ENCODE data around the gene EMB.
A peak's percentile ranks its signal among the peaks of the same experiment; 100 is the strongest.
"Not testable (repeated sequence)": the region's sequence is repeated elsewhere in the genome, so short reads cannot be mapped to it uniquely, and the experiment has no call there.

The EMB gene
- 156 to 701 (median 243) reads per million in 3 experiments for total RNA-seq

GRCh38 chr5:50440651-50441492 lies at the start of gene EMB:
EMB (minus strand) TSS chr5:50441288; CDS start chr5:50441151, 137 bp downstream.
- peak; percentile 82 for DNase-seq

- peak; percentile 82 for DNase-seq
Measured at GRCh38 chr5:50489491-50489890, 48.4 kb upstream of the EMB start.

GRCh38 chr5:50478790-50479189 lies 37.7 kb upstream of the EMB start:
- DNase-seq, result not testable (repeated sequence)

- no peak for DNase-seq
Measured at GRCh38 chr5:50476549-50476948, 35.5 kb upstream of the EMB start.

- DNase-seq, result not testable (repeated sequence)
Measured at GRCh38 chr5:50465015-50465414, 23.9 kb upstream of the EMB start.

- no peak for DNase-seq
Measured at GRCh38 chr5:50463726-50464125, 22.6 kb upstream of the EMB start.

GRCh38 chr5:50463047-50463446 lies 22.0 kb upstream of the EMB start:
- no peak for DNase-seq

- DNase-seq, result not testable (repeated sequence)
Measured at GRCh38 chr5:50462579-50462978, 21.5 kb upstream of the EMB start.

GRCh38 chr5:50458372-50458771 lies 17.3 kb upstream of the EMB start:
- DNase-seq, result peak; percentile 52

- DNase-seq, result not testable (repeated sequence)
Measured at GRCh38 chr5:50449241-50449640, 8.2 kb upstream of the EMB start.

- DNase-seq, result no peak
Measured at GRCh38 chr5:50447941-50448340, 6.9 kb upstream of the EMB start.

- DNase-seq, result no peak
Measured at GRCh38 chr5:50447228-50447627, 6.1 kb upstream of the EMB start.

- peak; percentile 69 for DNase-seq
Measured at GRCh38 chr5:50445296-50445949, 4.3 kb upstream of the EMB start.

- not testable (repeated sequence) for DNase-seq
Measured at GRCh38 chr5:50442559-50443539, 1.8 kb upstream of the EMB start.

GRCh38 chr5:50441493-50441955 lies 436 bp upstream of the EMB start:
- DNase-seq, result no peak

GRCh38 chr5:50439221-50439620 lies 1.9 kb downstream of the EMB start:
- no peak for DNase-seq

- not testable (repeated sequence) for DNase-seq
Measured at GRCh38 chr5:50438060-50438459, 3.0 kb downstream of the EMB start.

GRCh38 chr5:50435168-50435567 lies 5.9 kb downstream of the EMB start:
- DNase-seq, result no peak

GRCh38 chr5:50431133-50431904 lies 9.8 kb downstream of the EMB start:
- DNase-seq, result not testable (repeated sequence)

- DNase-seq, result not testable (repeated sequence)
Measured at GRCh38 chr5:50423100-50423799, 17.8 kb downstream of the EMB start.

Measured in central memory CD4-positive, alpha-beta T cell (primary cell).